Hematopoietic multipotent progenitor cell treated with erythropoietin and hydrocortisone succinate and interleukin-3 and kit ligand, for 8 days (in vitro differentiated cells): Measurements from ENCODE around the gene DGKB.
"Not testable (repeated sequence)": the region's sequence is repeated elsewhere in the genome, so short reads cannot be mapped to it uniquely, and the experiment has no call there.

Experiments used
- DNase-seq: peaks from one replicate; pipeline ENCODE4 v3.0.0-alpha.2; 2015

DGKB gene

DNA sequence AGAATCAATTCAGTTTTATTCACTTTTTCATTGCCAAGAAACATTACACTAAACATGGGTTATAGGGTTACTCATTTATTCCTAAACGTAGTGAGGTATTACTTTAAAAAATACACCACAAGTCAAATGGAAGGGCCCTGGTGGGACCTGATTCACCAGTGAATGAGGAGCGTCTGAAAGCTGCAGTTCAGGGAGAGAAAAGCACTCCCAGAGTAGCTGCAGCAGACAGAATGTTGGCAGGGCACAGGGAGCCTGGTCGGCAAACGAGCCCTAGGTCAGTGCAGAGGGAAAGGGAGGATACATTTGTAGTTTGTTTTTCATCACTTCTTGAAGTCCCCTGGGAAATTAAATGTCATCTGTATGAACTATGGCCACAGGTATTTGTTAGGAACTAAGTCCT lies 551.4 kb downstream of the DGKB start:
- DNase-seq: no peak

GRCh38 chr7:14341200-14341775 lies 561.3 kb downstream of the DGKB start:
- DNase-seq: no peak

- no peak for DNase-seq
These were observed 562.0 kb downstream of the DGKB start for GRCh38 chr7:14340393-14341074.

DNA sequence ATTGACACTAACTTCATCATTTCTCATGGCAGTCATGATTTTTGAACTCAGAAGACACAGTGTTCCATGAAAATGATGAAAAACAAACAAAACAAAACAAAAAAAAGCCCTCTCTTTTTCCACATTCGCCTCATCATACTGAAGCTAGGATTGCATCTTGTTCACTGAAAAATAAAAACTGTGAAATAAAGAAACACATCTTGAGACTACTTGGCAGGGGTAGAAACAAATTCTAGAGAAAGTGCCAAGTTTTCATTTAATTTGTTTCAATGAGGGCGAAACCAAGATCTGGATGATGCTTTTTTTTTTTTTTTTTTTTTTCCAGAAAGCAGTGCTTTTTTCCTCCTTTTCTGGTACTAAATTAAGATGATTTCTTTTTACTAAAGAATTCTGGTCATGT lies 562.7 kb downstream of the DGKB start:
- no peak for DNase-seq

DNA sequence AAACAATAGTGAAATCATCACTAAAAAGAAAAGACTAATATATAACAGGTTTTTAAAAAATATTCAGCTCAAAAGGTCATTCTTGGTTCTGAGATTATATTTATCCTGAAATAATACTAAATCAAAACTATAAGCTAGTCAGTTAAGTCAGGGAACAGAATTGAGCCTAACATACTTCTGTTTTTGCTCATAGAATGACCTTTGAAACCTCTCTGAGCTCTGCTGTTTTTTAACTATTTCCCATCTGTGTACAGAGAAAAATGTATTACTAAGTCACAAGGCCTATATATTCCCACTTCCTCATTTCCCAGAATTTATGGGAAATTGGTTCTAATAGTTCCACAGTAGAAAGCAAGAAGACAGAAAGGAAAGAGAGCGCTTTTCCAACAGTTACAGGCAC lies 566.3 kb downstream of the DGKB start:
- DNase-seq: no peak

GRCh38 chr7:14332155-14332554 lies 570.4 kb downstream of the DGKB start:
- DNase-seq: peak; percentile 43

GRCh38 chr7:14324767-14325166 lies 577.8 kb downstream of the DGKB start:
- DNase-seq: no peak

GRCh38 chr7:14322724-14323123 lies 579.8 kb downstream of the DGKB start:
- DNase-seq: no peak

DNA sequence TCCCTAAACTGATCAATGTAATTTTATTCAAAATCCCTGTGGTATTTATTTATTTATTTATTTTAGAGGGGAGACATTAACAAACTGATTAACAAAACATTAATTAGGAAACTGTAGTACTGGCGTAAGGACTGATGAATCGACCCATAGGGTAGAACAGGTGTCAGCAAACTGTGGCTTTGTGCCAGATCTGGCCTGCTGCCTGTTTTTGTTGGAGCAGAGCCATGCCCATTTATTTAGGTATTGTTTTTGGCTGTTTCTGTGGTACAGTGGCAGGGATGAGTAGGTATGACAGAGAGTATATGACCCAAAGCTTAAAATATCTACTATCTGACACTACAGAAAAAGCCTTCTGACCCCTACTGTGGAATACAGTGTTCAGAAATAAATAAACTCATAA lies 580.6 kb downstream of the DGKB start:
- no peak for DNase-seq

DNA sequence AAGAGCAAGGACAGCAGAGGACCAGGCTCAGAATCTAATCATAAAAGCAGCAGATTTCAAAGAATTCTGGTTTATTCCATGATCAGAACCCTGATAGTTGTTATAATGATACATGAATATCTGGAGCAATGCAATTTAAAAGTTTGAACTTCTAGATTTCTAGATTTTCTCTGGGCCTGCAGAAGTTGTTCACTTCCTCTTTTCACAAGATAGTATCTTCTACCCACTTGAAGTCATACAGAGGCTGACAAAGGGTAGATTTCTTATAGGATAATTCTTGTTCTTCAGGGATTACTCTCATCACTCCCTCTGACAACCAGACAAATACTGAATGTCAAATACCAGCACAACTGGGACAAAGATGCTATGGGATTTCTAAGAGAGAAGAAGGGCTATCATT lies 593.1 kb downstream of the DGKB start:
- DNase-seq: no peak

DNA sequence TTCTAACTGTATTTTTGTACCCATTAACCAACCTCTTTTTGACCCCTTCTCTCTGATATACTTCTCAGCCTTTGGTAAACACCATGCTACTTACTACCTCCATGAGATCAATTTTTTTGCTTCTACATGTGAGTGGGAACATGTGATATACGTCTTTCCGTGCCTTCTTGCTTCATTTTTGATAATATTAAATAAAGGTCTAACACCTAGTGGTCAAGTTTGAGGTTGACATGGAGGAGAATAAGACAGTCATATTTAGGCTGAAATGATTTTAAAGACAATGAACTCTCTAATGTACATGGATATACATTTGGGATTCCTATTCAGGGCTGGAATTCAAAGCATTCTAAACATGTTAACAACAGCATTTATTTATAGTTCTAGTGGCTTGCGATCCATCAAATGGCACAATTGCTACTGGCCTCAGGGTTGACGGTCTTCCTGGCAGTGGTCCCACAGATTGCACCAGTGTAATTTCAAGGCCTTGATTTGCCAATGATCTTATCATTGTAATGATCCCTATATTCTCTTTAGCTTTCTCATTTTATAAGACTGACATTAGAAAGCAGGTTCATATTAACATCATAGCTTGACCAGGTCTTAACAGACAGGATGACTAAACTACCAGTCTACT lies 597.2 kb downstream of the DGKB start:
- DNase-seq: no peak

GRCh38 chr7:14303536-14303935 lies 599.0 kb downstream of the DGKB start:
- DNase-seq: no peak

DNA sequence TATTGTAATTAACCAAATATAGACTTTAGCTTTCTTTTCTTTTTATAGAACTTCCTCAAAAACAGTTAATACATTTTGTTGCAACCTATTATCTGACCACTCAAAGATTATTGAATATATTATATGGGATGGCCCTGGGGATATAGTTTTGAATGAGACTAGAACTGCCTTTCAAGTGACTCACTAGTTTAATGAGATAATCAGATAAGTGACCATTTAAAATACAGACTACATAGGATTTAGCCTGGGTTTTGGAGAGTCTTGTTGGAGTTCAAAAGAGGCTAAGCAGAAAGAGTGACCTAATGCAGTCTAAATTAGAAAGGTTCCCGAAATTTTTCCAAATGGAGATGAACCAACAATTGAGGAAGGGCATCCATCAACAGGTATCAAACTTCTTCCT lies 607.9 kb downstream of the DGKB start:
- no peak for DNase-seq

GRCh38 chr7:14293434-14293833 lies 609.1 kb downstream of the DGKB start:
- DNase-seq: no peak

DNA sequence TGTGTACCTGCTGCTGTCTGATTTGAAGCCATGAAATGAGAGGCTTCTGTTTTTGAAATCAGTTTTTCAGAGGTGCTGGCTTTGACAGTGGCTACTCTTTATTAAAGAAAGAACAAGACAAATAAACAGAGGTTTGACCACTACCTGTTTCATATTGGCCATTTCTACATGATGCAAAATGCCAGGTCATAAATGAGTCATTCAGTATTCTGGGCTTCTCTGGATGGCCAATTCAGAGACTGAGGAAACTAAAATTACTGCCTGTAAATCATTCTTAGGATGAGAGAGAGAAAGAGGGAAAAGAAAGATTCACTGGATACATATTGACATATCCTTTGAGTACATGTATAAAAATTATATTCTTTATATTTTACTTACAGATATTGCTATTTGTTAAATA lies 609.8 kb downstream of the DGKB start:
- DNase-seq: no peak

DNA sequence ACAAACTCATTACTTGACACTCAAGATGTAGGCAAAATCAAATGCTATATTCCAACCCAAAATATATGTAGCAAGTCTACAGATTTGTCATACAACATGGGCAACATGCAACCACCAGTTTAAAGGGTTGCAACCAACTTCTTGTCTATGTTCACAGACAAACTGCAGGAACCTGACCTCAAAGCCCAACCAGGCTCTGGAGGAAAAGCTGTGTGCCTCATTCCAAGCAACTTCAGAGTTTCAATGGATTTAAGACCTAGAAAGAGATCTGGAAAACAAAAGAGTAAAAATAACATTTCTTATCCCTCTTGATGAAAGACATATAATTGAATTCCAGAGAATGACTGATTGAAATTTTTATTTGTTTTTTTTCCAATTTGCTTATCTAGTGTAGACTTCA lies 612.6 kb downstream of the DGKB start:
- DNase-seq: no peak

DNA sequence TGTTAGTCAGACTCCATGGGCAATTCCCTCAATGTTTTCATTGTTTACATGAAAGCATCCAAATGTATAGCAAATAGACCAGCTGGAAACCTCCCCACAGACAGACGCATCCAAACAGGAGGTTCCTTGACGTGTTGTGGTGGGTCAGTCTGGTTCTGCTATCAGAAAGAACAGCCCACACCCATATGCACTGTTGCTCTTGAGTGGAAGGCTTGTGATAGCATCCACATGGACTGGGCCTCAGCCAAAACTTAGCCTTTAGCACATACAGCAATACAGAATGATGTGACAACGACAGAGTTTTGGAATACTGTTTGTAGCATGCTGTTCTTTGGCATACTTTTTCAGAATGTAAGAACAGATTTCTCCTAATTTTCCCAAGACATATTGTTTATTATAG lies 613.9 kb downstream of the DGKB start:
- DNase-seq: no peak

DNA sequence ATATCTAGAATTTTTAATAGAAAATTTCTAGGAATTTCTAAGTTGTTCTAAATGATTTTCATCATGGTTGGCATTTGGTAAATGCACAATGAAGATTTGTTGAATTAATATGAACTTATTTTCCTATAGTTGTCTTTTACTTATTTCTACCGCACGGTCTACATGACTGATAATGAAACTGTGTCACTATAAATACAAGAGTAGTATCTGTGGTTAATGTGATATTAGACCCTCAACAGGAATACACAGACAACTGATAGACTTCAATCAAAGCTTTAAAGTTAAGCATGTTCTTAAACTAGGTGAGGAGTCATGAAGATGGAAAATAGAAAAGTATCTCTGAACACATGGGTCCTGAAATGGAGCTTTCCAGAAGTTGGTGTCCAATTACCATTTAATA lies 615.2 kb downstream of the DGKB start:
- DNase-seq: no peak

DNA sequence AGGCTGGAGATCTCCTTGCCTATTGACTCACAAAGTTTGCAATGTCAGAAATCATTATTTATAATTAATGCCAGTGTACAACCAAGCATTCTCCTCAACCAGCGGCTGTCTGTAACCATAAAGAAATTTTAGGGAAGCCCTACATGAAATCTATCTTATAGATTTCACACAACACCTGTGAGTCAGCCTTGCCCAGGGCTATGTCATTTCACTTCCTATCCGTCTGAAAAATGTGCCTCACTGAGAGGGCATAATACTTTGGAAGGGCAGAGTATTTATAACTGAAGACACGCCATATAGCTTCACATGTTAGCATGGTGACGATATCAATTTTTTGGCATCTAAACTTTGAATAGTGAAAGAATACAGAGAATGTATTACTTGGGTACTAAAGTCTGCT lies 616.5 kb downstream of the DGKB start:
- no peak for DNase-seq

GRCh38 chr7:14279065-14279871 lies 623.3 kb downstream of the DGKB start:
- DNase-seq: not testable (repeated sequence)

DNA sequence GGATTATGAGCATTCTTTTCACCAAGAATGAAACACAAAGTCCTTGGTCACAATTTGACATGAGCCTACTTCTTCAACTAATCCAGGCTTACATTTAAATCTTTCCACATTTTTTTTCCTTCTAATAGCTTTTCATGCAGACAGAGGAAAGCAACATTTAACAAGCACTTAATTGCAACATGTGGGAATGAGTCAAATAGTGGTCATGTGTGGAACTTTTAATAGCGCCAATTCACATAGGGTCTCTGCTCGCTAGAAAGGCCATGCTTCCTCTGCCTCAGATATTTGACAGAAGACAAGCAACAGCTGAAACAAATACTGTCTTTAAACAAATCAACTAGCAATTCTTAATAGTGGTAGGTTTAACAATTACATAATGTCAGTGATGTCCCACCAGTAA lies 627.2 kb downstream of the DGKB start:
- no peak for DNase-seq

DNA sequence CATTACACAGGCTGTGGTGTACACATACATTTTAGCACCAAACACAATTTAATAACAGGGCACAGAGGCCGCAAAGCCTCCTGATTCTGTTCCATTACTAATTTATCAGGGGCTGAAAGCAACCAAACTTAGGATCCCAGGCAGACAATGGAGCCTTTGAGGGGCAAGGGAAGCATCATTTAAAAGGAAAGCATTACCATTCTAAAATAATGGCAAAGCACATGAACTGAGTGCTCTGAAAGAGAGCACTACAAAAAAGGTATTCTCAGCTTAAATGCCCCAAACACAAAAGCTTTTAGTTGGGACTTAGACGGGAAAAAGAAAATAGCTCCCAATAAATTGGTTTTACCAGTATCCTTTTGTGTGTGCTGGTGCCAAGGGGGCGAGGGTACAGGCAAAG lies 631.1 kb downstream of the DGKB start:
- DNase-seq: no peak

DNA sequence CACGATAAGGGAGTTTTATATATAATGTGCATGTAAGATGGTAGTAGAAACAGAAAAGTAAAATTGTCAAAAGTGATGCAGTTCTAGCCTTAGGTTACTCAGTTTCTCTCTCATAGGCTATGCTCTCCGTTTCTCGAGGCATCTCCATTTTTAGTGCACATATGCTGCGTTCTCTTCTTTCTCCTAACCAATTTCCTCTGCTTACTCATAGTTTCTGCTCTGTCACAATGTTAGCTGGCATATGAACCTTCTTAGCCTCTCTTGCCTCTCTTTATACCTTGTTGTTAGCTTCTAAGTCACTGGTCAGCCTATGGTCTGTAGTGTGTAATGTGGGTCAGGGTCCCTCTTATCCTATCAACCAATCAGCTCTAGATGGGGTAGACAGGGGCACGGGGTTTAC lies 632.5 kb downstream of the DGKB start:
- DNase-seq: no peak

DNA sequence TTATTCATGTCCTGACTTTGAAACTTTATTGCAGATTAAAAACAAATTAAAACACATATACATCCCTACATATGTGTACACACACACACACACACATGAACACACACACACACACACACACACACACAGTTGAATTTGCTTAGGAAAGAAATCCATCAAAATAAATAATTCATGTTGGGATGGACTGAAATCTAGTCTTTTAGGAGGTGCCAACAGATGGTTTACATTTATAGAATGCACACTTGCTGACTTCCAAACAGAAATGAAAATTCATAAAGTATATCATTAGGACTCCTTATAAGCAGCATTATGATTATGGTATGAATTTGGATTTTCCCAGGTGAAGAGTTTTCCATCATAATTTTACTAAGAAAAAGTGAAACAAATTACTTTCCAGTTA lies 642.5 kb downstream of the DGKB start:
- DNase-seq: no peak
